HEK293T (cell line): ENCODE data around the gene PSMD9.

ENCODE experiments used
- FOXK2 ChIP-seq: fragments of 450-650 bp; IDR thresholded peaks from 2 replicates; pipeline ENCODE4 v1.6.1; 2016; ENCODE audit warnings: mild to moderate bottlenecking
- HDGF ChIP-seq: fragments of 450-650 bp; IDR thresholded peaks from 2 replicates; pipeline ENCODE4 v1.6.1; 2017; ENCODE audit warnings: antibody characterized with exemption, borderline replicate concordance
- LEF1 ChIP-seq: fragments of 450-650 bp; IDR thresholded peaks from 2 replicates; pipeline ENCODE4 v1.6.1; 2017; ENCODE audit warnings: mild to moderate bottlenecking, borderline replicate concordance
- SP1 ChIP-seq: fragments of 450-650 bp; IDR thresholded peaks from 2 replicates; pipeline ENCODE4 v1.6.1; 2017
- SUZ12 ChIP-seq: fragments of 450-650 bp; IDR thresholded peaks from 2 replicates; pipeline ENCODE4 v1.6.1; 2016; ENCODE audit warnings: mild to moderate bottlenecking

GRCh38 chr12:121925358-121925695 is 36.7 kb downstream of the PSMD9 start:
- TF ChIP-seq FOXK2 (no peak), SP1 (no peak), SUZ12 (no peak), LEF1 (no peak), HDGF (no peak)
